Osteocyte (in vitro differentiated cells): ENCODE data around the gene SEMA4C. TPM values are rescaled to one million over a fixed set of nuclear protein-coding genes. Genes with fewer than 3 reads are reported as not detected.

ENCODE experiments used
- DNase-seq: peaks from one replicate; pipeline ENCODE4 v3.0.0; 2021; ENCODE audit warnings: mixed read lengths; ENCODE audit not compliant: unreplicated experiment; ENCODE audit errors: extremely low spot score
- H3K27ac Mint-ChIP-seq: one replicate; pipeline ENCODE4 v1.8.0; 2021; ENCODE audit warnings: mild to moderate bottlenecking, mixed read lengths; ENCODE audit not compliant: unreplicated experiment
- H3K27me3 Mint-ChIP-seq: one replicate; pipeline ENCODE4 v1.8.0; 2021; ENCODE audit warnings: mixed read lengths; ENCODE audit not compliant: unreplicated experiment
- H3K36me3 Mint-ChIP-seq: one replicate; pipeline ENCODE4 v1.8.0; 2021; ENCODE audit warnings: mixed read lengths; ENCODE audit not compliant: unreplicated experiment
- H3K4me1 Mint-ChIP-seq: one replicate; pipeline ENCODE4 v1.8.0; 2021; ENCODE audit warnings: mixed read lengths; ENCODE audit not compliant: unreplicated experiment
- H3K4me3 Mint-ChIP-seq: one replicate; pipeline ENCODE4 v1.8.0; 2021; ENCODE audit warnings: mild to moderate bottlenecking, moderate library complexity, mixed read lengths; ENCODE audit not compliant: unreplicated experiment
- H3K9me3 Mint-ChIP-seq: one replicate; pipeline ENCODE4 v1.8.0; 2021; ENCODE audit warnings: mixed read lengths; ENCODE audit not compliant: unreplicated experiment
- CTCF ChIP-seq: fragments of 200-600 bp; sonication (generic); IDR thresholded peaks from 2 replicates; pipeline ENCODE4 v1.5.0; 2021; ENCODE audit warnings: antibody characterized with exemption, mild to moderate bottlenecking, moderate library complexity
- total RNA-seq: library from RNA; stranded (reverse); gene quantifications from 2 replicates; pipeline ENCODE4 v1.2.1, GENCODE V29; 2021

SEMA4C gene
- total RNA-seq, 1 donor from 2014 or later = 33.8 TPM

GRCh38 chr2:96843538-96844268 lies 26.2 kb downstream of the SEMA4C start, which contains the start of gene ANKRD23:
Gene ANKRD23, minus strand, starts transcription at chr2:96844021. Its CDS starts 29 bp downstream, at chr2:96843992.
- DNase-seq = no peak
- H3K4me3 Mint-ChIP-seq = no peak within 1 kb of the TSS
- no peak within 1 kb of the TSS for H3K27ac Mint-ChIP-seq
- H3K36me3 Mint-ChIP-seq = peaks cover 10% of the 10 kb centered on the region
- H3K9me3 Mint-ChIP-seq = no peaks in the 10 kb centered on the region
- H3K27me3 Mint-ChIP-seq = no peaks in the 10 kb centered on the region
- no peak for TF ChIP-seq CTCF
- H3K4me1 Mint-ChIP-seq = peaks cover 2% of the 10 kb centered on the region

- Mint-ChIP-seq H3K9me3 (no peaks in the 10 kb centered on the region), H3K4me3 (no peak overlapping the region), H3K27ac (no peak overlapping the region), H3K4me1 (peaks cover 2% of the 10 kb centered on the region), H3K36me3 (peaks cover 5% of the 10 kb centered on the region), H3K27me3 (no peaks in the 10 kb centered on the region)
- no peak for DNase-seq
- no peak for TF ChIP-seq CTCF
Measured at GRCh38 chr2:96842600-96842999, 27.3 kb downstream of the SEMA4C start.

GRCh38 chr2:96841701-96842495 lies 28.0 kb downstream of the SEMA4C start:
- no peak overlapping the region for H3K4me3 Mint-ChIP-seq
- H3K9me3 Mint-ChIP-seq = no peaks in the 10 kb centered on the region
- no peak overlapping the region for H3K27ac Mint-ChIP-seq
- H3K4me1 Mint-ChIP-seq = peaks cover 2% of the 10 kb centered on the region
- peaks cover 2% of the 10 kb centered on the region for H3K36me3 Mint-ChIP-seq
- H3K27me3 Mint-ChIP-seq = no peaks in the 10 kb centered on the region
- no peak for DNase-seq
- TF ChIP-seq CTCF = no peak

- DNase-seq = no peak
- H3K27me3 Mint-ChIP-seq = no peaks in the 10 kb centered on the region
- no peaks in the 10 kb centered on the region for H3K36me3 Mint-ChIP-seq
- peaks cover 2% of the 10 kb centered on the region for H3K4me1 Mint-ChIP-seq
- no peak overlapping the region for H3K4me3 Mint-ChIP-seq
- no peak overlapping the region for H3K27ac Mint-ChIP-seq
- no peaks in the 10 kb centered on the region for H3K9me3 Mint-ChIP-seq
- no peak for TF ChIP-seq CTCF
Measured at GRCh38 chr2:96839875-96840850, 29.7 kb downstream of the SEMA4C start.
